Lung microvascular endothelial cell (primary cell): ENCODE results near the gene S100A8. TPM values are rescaled to one million over a fixed set of nuclear protein-coding genes. Genes with fewer than 3 reads are reported as not detected.

ENCODE experiments used
- DNase-seq, 2 donors: peaks; one replicate each; pipeline versions ENCODE4 v3.0.0 to v3.0.0-alpha.2; 2010; ENCODE audit warnings: low read depth in 2 of 2
- total RNA-seq: library from RNA; depleted of rRNA; stranded (reverse); fragments of >200 nt; gene quantifications from 2 replicates; pipeline ENCODE4 v1.2.1, GENCODE V29; 2014

The S100A8 gene
- total RNA-seq, 1 donor from 2014 or later, result not detected

DNA sequence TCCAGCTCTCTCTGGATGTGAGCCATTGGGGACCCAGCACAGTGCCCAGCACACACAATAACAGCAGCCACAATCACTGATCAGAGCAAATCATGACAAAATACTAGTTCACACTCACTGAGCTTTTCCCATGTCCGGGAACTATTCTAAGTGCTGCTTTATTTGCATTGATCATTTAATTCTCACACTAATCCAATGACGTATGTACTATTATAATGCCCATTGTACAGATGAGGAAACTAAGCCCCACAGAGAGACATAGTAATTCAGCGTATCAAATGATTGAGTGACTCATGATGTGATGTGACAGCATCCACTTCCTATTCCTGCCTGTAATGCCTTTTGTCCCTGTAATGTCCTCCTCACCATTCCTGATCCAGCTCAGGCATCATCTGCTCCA is 1.9 kb upstream of the S100A8 start:
- no peak for DNase-seq

GRCh38 chr1:153392258-153392657 is 1.4 kb upstream of the S100A8 start:
- DNase-seq, result no peak

GRCh38 chr1:153389973-153390879 is 647 bp downstream of the S100A8 start:
- DNase-seq, result no peak

DNA sequence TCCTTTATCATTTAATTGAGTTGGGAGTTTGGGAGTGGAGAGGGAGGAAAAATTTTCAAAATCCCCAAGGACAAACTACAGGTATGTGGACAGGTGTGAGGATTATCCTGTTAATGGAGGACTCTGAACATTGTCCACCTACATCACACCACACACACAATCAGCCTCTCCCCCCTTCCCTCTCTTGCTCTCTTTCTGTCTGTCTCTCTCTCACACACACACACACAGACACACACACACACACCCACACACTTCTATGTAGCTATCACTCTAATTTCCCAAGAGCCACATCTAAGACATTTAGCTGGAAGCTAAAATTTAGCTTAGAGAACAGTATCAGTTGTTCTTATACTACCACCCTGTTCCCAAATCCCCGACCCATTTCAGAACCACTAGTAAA is 1.5 kb downstream of the S100A8 start:
- no peak for DNase-seq

DNA sequence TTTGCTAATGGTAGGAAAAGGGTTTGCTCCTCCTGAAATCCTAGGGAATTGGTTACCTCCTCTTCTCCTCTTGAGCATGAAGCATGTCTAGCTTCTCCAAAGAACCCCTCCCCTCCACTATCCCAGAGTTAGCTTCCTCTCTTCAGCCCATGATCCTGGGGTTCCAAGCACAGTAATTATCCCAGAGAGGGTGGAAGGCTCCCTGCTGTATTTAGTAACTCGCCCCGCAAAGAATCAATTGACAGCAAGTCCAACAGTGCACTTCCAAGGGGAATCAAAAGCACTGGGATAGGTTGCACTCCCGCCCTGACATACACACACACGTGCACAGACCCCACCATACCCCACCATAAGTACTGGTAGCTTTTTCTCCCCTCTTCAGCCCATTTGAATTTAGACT is 3.1 kb downstream of the S100A8 start:
- no peak for DNase-seq

GRCh38 chr1:153387001-153387400 is 3.9 kb downstream of the S100A8 start:
- no peak for DNase-seq

DNA sequence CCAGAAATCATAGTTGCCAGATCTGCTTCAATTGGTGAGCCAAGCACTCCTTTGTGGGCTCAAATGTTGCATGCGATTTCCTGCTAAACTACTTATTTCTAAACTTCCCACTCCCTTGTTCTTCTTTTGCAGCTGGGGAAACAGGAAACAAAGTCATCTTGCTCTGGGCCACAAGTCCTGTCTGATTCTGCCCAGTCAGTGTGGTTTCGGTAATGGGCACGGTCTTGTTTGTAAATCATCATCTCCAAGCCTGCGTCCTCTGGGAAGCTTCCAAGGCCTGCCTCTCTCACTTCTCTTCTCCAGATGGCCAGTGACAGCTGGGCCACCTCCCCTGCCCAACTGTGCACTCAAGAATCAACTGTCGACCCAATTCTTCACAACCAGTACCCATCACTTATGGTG is 4.4 kb downstream of the S100A8 start:
- no peak for DNase-seq

DNA sequence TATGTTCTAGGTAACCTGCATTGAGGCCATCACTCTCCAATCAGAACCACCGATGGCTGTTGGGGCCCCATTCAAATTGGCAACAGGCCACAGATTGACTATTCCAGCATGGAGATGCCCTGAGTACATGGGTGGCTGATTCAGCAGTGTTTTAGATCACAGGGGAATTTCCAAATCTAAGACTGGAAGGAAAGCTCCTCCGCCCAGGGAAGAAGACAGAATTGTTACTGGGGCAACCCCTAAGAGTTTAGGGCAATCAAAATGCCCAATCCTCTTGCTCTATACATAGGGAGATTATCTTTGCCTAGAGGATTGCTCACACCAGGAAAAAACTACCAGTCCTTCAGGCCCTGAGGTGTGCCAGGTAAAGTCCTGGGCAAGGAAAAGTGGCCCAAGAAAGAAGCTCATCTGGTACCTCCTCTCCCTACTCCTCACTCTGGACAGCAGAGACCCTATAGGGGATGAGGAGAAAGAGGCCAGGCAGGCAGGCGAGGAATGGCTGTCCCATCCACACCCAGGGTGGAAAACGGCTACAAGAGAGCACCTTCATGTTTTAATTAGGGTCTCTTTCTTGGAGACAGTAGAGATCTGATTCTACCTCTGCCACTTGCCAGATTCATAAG is 5.8 kb downstream of the S100A8 start:
- DNase-seq, result no peak

GRCh38 chr1:153380711-153381110 is 10.2 kb downstream of the S100A8 start:
- no peak for DNase-seq

- DNase-seq, result no peak
These were observed 11.3 kb downstream of the S100A8 start for GRCh38 chr1:153379591-153379990.

- no peak for DNase-seq
These were observed 15.4 kb downstream of the S100A8 start, which contains the start of gene S100A12 for GRCh38 chr1:153375511-153375910. Gene S100A12 (minus strand): TSS chr1:153375621. CDS start chr1:153374592, 1,029 bp downstream.

DNA sequence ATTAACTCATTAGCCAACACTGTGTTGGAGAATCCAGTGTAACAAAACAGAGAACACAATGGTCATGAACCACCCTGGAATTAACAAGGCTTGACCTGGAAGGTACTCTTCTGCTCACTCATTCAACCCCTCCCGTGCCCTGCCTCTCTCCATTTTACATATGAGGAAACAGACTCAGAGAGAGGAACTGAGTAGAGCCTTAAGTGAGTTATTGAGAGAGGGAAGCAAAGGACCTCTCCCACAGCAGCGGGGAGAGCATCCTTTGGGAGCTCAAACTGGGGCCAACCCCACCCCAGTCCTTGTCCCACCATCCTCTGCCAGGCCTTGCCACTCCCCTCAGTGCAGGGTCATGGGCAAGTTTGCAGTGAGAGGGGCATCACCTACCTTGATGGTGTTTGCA is 16.8 kb downstream of the S100A8 start:
- no peak for DNase-seq

GRCh38 chr1:153372571-153372970 is 18.3 kb downstream of the S100A8 start:
- no peak for DNase-seq

GRCh38 chr1:153371231-153371630 is 19.6 kb downstream of the S100A8 start:
- DNase-seq, result no peak

DNA sequence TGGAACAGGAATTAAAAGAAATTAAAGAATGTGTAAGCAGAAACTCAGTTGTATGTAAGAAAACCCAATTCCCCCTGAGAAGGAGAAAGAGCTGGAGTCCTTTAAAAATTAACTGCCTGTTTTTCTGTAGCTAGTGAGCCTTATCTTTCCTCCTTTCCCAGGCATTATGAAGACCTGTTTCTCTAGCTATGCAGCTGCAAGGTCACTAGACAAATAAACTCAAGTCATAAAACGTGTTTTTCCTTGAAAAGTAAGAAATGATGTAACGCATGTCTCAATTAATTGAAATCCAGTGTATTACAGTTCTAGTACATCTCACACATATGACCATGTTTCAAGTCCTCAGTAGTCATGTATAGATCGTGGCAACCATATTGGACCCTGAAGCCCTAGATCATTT is 20.7 kb downstream of the S100A8 start:
- no peak for DNase-seq

- no peak for DNase-seq
These were observed 22.4 kb downstream of the S100A8 start for GRCh38 chr1:153368495-153368894.

GRCh38 chr1:153367090-153367489 is 23.8 kb downstream of the S100A8 start:
- DNase-seq, result no peak

DNA sequence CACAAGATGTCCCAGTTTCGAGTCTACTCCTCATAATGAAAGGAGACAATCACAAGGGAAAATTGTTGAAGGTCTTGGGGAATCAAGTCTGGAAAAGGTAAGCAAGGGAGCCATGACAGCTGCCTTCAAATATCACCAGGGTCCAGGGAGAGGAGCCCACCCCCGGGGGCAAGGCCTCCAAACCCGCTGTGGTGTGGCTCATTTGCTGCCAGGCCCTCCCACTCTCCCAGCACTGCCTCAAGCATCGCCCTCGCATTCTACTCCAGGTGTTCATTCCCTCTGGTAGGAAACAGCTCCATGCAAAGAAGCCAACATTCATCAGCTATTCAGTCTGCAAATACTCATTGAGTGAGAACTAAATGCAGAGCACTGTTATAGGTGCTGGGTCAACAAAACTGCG is 24.6 kb downstream of the S100A8 start:
- no peak for DNase-seq

DNA sequence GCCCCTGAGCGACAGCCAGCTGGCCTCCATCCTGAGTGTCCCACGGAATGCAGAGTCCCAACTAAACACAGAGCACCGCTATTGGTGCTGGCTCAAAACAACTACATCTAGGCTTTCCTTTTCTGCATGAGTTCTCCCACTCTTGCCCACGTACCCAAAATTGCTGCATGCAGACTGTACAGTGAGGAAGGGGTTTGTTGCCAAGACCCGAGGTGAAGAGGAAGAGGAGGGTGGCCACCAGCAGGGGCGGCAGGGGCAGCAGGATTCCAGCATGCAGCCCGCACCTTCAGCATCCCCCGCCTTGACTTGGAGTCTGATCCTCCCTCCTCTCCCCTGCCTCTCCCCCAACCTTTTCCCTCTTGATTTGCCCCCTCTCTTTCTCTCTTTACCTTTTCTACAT is 25.2 kb downstream of the S100A8 start:
- no peak for DNase-seq

- DNase-seq, result no peak
These were observed 25.9 kb downstream of the S100A8 start for GRCh38 chr1:153364766-153365666.

GRCh38 chr1:153364156-153364555 is 26.7 kb downstream of the S100A8 start:
- no peak for DNase-seq

- no peak for DNase-seq
These were observed 27.2 kb downstream of the S100A8 start for GRCh38 chr1:153363641-153364040.
